Activated CD8-positive, alpha-beta memory T cell treated with anti-CD3 and anti-CD28 coated beads, Interleukin-2, amount 50 U/mL, for 4 hours (primary cell): Measurements from ENCODE around the gene MCHR1.

ENCODE experiments used
- DNase-seq: peaks from one replicate; pipeline ENCODE4 v3.0.0-alpha.2; 2020

MCHR1 gene

DNA sequence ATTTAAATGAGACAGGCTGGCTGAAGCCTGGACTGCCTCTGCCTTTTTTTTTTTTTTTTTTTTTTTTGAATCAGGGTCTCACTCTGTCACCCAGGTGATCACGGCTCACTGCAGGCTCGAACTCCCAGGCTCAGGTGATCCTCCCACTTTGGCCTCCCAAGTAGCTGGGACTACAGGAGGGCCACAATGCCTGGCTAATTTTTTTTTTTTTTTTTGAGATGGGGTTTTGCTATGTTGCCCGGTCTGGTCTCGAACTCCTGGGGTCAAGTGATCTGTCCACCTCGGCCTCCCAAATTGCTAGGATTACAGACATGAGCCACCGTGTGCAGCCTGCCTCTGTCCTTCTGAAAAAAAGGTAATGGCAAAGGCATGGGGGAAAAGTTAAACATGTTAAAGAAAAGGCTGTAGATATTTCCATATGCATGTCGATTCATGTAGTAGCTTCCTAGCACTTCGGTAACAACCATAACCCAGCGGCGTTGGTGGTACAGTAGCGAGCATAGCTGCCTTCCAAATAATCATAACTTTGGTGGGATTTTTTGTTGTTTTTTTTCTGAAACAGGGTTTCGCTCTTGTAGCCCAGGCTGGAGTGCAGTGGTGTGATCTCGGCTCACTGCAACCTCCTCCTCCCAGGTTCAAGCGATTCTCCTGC is 48.8 kb downstream of the MCHR1 start:
- no peak for DNase-seq

DNA sequence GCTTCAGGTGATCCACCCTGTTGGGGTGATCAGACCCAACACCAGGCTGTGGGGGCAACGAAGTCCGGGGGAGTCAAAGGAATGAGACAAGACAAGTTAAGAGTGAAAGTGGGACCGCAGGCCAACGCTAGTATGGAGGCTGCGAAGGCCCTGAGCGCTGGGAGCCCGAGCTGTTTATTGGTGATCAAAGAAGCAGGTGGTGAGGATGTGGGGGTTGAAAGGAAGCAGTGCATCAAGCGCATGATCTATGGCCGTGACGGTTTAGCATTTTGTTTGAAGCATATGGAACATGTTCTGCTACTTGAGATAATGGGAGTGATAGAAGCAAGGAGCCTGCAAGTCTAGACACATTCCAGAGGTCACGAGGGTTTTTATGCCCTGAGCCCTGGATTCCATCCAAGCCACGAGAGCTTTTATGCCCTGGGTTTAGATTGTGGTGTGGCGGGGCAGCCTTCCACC is 49.5 kb downstream of the MCHR1 start:
- peak; percentile 50 for DNase-seq

- DNase-seq: no peak
These were observed 50.0 kb downstream of the MCHR1 start for GRCh38 chr22:40729284-40729683.
